ENCODE results near the gene RNASE12.
"Not testable (repeated sequence)": the region's sequence is repeated elsewhere in the genome, so short reads cannot be mapped to it uniquely, and the experiment has no call there.

The RNASE12 gene

DNA sequence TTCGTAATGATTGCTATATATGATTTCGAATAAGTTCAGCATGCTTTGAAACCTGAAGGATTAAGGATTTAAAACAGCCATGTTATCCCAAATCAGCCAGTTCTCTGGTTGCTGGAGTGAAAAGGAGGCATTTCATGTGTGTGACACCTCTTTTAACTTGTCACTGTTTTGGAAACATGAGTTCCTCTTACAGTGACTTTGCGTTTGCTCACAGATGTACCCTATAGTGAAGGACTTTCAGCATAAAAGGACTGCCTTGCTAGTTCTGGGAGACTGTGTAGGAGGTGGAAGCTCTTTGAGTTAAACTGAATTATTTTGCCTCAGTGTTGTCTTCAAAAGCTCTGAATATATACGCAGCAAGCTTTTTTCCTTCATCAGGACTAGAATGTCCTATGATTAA lies 10.9 kb downstream of the RNASE12 start:
- no peak for DNase-seq

GRCh38 chr14:20578784-20579502 lies 12.2 kb downstream of the RNASE12 start:
- DNase-seq, result no peak

- DNase-seq, result no peak
Measured at GRCh38 chr14:20578325-20578724, 12.9 kb downstream of the RNASE12 start.

DNA sequence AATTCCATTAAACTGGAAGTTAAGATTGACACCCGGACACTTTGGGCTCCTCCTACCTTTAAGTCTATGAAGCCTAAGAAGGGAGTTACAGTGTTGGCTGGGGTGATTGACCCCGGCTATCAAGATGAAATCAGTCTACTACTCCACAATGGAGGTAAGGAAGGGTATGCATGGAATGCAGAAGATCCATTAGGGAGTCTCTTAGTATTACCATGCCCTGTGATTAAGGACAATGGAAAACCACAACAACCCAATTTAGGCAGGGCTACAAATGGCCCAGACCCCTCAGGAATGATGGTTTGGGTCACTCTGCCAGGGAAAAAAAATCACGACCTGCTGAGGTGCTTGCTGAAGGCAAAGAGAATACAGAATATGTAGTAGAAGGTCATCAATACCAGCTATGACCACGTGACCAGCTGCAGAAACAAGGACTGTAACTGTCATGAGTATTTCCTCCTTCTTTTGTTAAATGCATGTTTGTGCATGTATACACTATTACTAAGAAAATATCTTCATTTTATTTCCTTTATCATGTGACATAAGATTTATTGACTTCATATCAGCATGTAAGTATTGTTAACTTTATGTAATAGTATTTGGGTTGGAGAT lies 18.7 kb downstream of the RNASE12 start:
- DNase-seq, result not testable (repeated sequence)

DNA sequence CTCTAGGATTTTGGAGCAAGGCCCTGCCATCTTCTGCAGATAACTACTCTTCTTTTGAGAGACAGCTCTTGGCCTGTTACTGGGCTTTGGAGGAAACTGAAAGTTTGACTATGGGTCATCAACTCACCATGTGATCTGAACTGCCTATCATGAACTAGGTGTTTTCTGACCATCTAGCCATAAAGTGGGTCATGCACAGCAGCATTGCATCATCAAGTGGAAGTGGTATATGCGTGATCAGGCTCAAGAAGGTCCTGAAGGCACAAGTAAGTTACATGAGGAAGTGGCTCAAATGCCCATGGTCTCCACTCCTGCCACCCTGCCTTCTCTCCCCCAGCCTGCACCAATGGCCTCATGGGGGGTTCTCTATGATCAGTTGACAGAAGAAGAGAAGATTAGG lies 20.5 kb downstream of the RNASE12 start:
- DNase-seq, result not testable (repeated sequence)

GRCh38 chr14:20569865-20570264 lies 21.3 kb downstream of the RNASE12 start:
- not testable (repeated sequence) for DNase-seq

- no peak for DNase-seq
Measured at GRCh38 chr14:20569066-20569465, 22.1 kb downstream of the RNASE12 start.

GRCh38 chr14:20568393-20568792 lies 22.8 kb downstream of the RNASE12 start:
- DNase-seq, result no peak

- not testable (repeated sequence) for DNase-seq
Measured at GRCh38 chr14:20567199-20567598, 24.0 kb downstream of the RNASE12 start.

- no peak for DNase-seq
Measured at GRCh38 chr14:20564501-20564997, 26.6 kb downstream of the RNASE12 start.

- DNase-seq, result no peak
Measured at GRCh38 chr14:20563971-20564370, 27.2 kb downstream of the RNASE12 start.

DNA sequence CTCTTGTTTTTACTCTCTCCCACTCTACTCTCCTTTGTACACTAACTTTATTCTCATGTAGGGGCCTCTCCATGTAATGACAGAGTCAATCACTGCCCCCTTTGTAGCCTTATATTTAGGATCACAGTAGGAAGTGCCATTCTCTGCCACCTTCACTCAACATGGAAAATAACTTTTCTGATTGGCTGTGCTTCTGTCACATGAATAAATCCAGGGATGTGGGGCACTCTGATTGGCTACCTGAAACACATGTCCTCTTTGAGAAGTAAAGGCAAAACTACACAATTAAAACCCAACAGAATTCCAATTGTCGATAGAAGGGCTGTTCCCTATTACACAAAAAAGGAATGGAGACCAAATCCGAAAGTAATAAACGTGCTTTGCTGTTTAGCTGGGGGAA lies 30.2 kb downstream of the RNASE12 start, which contains the start of gene RNASE9:
RNASE9 (minus strand) TSS at position 87 of the 400 bp plus-strand sequence.
- no peak for DNase-seq

GRCh38 chr14:20559461-20559904 lies 31.7 kb downstream of the RNASE12 start:
- no peak for DNase-seq

DNA sequence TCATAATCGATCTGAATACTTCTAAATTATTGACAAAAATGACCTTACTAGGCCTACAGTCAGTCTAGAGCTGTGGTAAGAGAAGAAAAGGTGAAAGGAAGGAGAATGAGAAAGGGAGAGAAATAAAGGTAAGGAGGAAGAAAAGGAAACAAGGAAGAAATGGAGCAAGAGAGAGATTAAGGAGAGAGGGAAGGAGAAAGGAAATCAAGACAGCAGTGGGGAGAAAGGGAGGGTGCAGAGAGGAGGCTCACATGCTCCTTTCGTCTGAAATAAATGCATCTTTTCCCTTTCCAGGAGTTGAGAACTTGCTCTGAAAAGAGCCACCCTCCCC lies 34.0 kb downstream of the RNASE12 start:
- DNase-seq, result no peak

DNA sequence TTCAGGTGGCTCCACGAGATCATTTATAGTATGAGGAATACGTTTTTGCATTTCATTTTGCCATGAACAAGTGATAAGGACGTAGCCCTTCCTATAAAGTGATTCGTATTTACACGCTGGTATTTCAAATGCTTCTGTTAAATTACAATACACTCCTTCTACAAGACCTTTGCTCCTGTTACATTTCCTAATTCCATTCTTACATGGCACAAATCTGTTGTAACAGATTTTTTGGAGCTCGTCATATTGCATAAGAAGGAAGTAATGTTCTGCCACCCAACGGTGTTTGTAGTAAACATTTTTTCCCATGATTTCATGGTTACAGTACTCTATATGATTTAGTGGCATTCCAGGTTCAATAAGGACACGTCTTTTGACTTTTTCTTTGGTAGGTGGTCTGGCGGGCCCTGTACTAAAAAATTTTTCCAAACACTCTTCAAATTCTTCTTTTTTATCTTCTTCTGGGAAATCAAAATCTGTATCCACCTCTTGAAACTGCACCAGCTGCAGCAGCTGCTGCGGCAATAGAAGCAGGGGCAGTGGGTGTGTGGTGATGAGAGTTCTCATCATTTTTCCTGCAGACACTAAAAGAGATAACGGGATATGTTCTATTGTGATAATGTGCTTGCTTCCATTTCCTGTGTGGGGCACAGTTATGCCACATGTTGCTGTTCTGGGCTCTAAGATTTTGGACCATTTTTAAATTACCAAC lies 34.5 kb downstream of the RNASE12 start:
- DNase-seq, result no peak

DNA sequence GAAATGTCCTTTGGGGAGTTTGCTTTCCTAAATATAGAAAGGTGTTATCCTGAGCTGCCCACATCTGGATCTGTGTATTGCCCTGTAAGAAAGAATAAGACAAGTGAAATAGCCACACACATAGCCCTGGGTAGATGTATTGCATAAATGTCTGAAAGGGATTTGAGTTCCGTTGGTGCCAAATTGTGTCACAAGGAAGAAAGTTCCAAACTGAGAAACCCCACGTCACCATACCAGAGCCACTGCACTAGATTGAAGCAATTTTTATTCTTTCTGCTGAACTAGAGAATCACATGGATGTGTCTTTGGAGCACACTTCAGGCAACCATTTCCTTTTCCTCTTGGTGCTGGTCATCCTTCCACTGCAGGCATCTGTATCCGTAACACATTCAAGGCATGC lies 35.3 kb downstream of the RNASE12 start:
- DNase-seq, result no peak

GRCh38 chr14:20553024-20553423 lies 38.2 kb downstream of the RNASE12 start:
- DNase-seq, result no peak

- DNase-seq, result no peak
Measured at GRCh38 chr14:20551606-20552005, 39.6 kb downstream of the RNASE12 start.

GRCh38 chr14:20550926-20551325 lies 40.2 kb downstream of the RNASE12 start:
- DNase-seq, result no peak

DNA sequence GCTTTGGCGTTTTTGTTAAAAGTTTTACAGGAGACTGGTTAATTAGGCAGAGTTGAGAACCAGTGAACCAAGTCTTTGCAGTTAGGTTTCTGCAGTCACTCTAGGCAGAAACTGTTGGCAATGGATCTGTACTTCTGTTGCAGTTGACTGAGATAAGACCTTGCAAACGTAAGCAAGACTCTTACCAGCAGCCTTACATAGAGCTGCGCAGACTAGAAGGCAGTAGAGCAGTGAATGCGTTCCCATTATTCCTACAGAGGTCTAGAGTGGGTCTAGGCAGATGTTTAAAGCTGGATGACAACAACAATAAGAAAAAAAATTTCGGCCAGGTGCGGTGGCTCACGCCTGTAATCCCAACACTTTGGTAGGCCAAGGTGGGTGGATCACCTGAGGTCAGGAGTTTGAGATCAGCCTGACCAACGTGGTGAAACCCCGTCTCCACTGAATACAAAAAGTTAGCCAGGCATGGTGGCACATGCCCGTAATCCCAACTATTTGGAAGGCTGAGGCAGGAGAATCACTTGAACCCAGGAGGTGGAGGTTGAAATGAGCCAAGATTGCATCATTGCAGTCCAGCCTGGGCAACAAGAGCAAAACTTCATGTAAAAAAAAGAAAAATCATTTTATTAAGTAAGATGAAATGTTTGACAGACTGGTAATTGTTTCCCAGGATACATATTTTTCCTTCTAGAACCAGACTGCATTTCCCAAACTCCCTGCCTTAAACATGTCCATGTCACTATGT lies 42.6 kb downstream of the RNASE12 start:
- no peak for DNase-seq

DNA sequence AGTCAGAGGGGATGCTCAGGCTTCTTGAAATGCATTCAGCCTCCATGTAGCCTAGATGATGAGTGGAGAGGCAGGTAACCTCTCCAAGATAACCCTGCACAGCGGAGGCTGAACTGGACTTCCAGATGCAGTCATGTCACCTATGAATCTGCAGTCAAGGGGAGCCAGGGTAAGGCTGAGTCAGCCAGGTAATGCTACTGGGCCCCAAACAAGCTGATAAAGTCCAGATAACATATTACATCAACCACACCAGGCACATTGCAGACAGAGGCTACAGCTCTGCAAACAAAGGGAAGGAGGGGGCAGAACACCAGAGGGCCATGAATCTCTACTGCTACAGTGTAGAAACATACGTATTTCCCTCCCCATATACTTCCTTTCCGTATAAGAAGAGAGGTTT lies 44.3 kb downstream of the RNASE12 start:
- DNase-seq, result no peak
